Measurements from ENCODE around the gene CTDSPL. TPM values are rescaled to one million over a fixed set of nuclear protein-coding genes. Genes with fewer than 3 reads are reported as not detected.

Gene CTDSPL
- polyA plus RNA-seq, 1 of the 3 experiments (the other 2 are of a cell fraction) = 22.1 TPM

GRCh38 chr3:37993820-37994638, 132.3 kb downstream of the CTDSPL start (continued):
- TF ChIP-seq RAD21 (IDR thresholded peaks at IDR 0.05; ENCODE audit: low read length) (no peak), USF1 (IDR thresholded peaks at IDR 0.05; ENCODE audit: borderline replicate concordance, low read depth) (peak; percentile 65), RCOR1 (IDR thresholded peaks at IDR 0.05; ENCODE audit: low read length) (no peak), FOXM1 (IDR thresholded peaks at IDR 0.05; ENCODE audit: low read depth) (no peak)

GRCh38 chr3:37994639-37994972, 132.9 kb downstream of the CTDSPL start:
- no peaks in the 10 kb centered on the region for H3K9me2 ChIP-seq
- 39% methylated on average over 2 of the region's 2 CpGs for WGBS (ENCODE audit: low lambda C conversion rate)

GRCh38 chr3:37995652-37996641, 134.3 kb downstream of the CTDSPL start:
- no peaks in the 10 kb centered on the region for H3K27me3 ChIP-seq (ENCODE audit: insufficient read depth)
- H3K36me3 ChIP-seq (replicated peaks in 1 of 2; ENCODE audit: control insufficient read depth in 1 of 2, insufficient read depth in 2 of 2, low read length in 1 of 2) = no peaks in the 10 kb centered on the region
- H3K79me2 ChIP-seq (ENCODE audit: insufficient read depth) = no peaks in the 10 kb centered on the region
- 78% methylated on average over 10 of the region's 10 CpGs for WGBS (ENCODE audit: low lambda C conversion rate)
- ChIA-PET CTCF (interaction anchor here (0.7 to 2.4 kb wide), 25 partner anchors 10 to 484 kb away, joined by 3 to 17 read pairs (median 5); no protein-coding TSS in a partner anchor), POLR2A (interaction anchor here (1.1 kb wide), 1 partner anchor 141 kb away, joined by 3 read pairs; the partner anchor contains the start of gene ACAA1)
- H4K20me1 ChIP-seq (ENCODE audit: insufficient read depth) = no peaks in the 10 kb centered on the region
- H3K4me3 ChIP-seq (ENCODE audit: low read depth in 2 of 2, low read length in 1 of 2) = no peak overlapping the region
- no peak overlapping the region for H2AFZ ChIP-seq (ENCODE audit: low read depth)
- no peaks in the 10 kb centered on the region for H3K9me2 ChIP-seq
- no peak overlapping the region for H3K4me2 ChIP-seq
- H3K27ac ChIP-seq (ENCODE audit: low read depth in 2 of 2, low read length in 1 of 2) = no peak overlapping the region
- H3K9me3 ChIP-seq = no peaks in the 10 kb centered on the region
- TF ChIP-seq RFX5 (IDR thresholded peaks at IDR 0.05; ENCODE audit: low read length) (no peak), RAD21 (IDR thresholded peaks at IDR 0.05; ENCODE audit: low read length) (0 out of 2 replicates have a peak, but pooled peaks have one; percentile 18)
- H3F3A ChIP-seq (replicated peaks; ENCODE audit: insufficient read depth) = peaks cover 4% of the 10 kb centered on the region
- H3K9ac ChIP-seq = no peak overlapping the region
- peaks cover 5 to 19% of the 10 kb centered on the region in 2 experiments; a peak in 3 of 4 replicates for H3K4me1 ChIP-seq (ENCODE audit: control insufficient read depth in 1 of 2, insufficient read depth in 2 of 2, low read depth in 1 of 2, low read length in 1 of 2)
- DNase-seq = no peak

More at GRCh38 chr3:37994639-37994972, 132.9 kb downstream of the CTDSPL start:
- H3K4me1 ChIP-seq (ENCODE audit: control insufficient read depth in 1 of 2, insufficient read depth in 2 of 2, low read depth in 1 of 2, low read length in 1 of 2) = peaks cover 5 to 19% of the 10 kb centered on the region in 2 experiments; a peak in 3 of 4 replicates
- peak overlapping the region; percentile 99 for H2AFZ ChIP-seq (ENCODE audit: low read depth)
- peak overlapping the region; percentile 54 to 77; a peak in 3 of 4 replicates for H3K27ac ChIP-seq (ENCODE audit: low read depth in 2 of 2, low read length in 1 of 2)
- no peaks in the 10 kb centered on the region for H3K9me3 ChIP-seq
- peaks cover 4% of the 10 kb centered on the region for H3F3A ChIP-seq (replicated peaks; ENCODE audit: insufficient read depth)
- H3K4me2 ChIP-seq = peak overlapping the region; percentile 89
- DNase-seq = no peak
- peak overlapping the region; percentile 77; the same call in 1 of the 2 replicates for H3K9ac ChIP-seq
- peak overlapping the region; percentile 62 to 69 for H3K4me3 ChIP-seq (ENCODE audit: low read depth in 2 of 2, low read length in 1 of 2)
- TF ChIP-seq GABPA (IDR thresholded peaks at IDR 0.05; ENCODE audit: low read depth) (no peak), RFX5 (IDR thresholded peaks at IDR 0.05; ENCODE audit: low read length) (no peak), FOXM1 (IDR thresholded peaks at IDR 0.05; ENCODE audit: low read depth) (no peak), YY1 (IDR thresholded peaks at IDR 0.05; ENCODE audit: low read depth) (no peak)
- no peaks in the 10 kb centered on the region for H3K27me3 ChIP-seq (ENCODE audit: insufficient read depth)
- ChIA-PET CTCF (interaction anchor here (0.9 to 1.6 kb wide), 2 partner anchors 139 kb away, joined by 3 to 4 read pairs; no protein-coding TSS in a partner anchor), POLR2A (interaction anchor here (0.7 to 1.0 kb wide), 3 partner anchors 49 to 143 kb away, joined by 3 to 4 read pairs (median 4); partner anchors contain the start of gene ACAA1)
- no peaks in the 10 kb centered on the region for H3K79me2 ChIP-seq (ENCODE audit: insufficient read depth)
- H4K20me1 ChIP-seq (ENCODE audit: insufficient read depth) = no peaks in the 10 kb centered on the region
- no peaks in the 10 kb centered on the region for H3K36me3 ChIP-seq (replicated peaks in 1 of 2; ENCODE audit: control insufficient read depth in 1 of 2, insufficient read depth in 2 of 2, low read length in 1 of 2)

Data from SK-N-SH (cell line).